Ovary (tissue), 9 donors: ENCODE measurements around the gene CD9. TPM values are rescaled to one million over a fixed set of nuclear protein-coding genes. Genes with fewer than 3 reads are reported as not detected.

Source experiments
- DNase-seq, 5 donors: peaks; one replicate each; pipeline ENCODE4 v3.0.0-alpha.2; 2019 to 2020
- H3K27ac ChIP-seq, 2 donors: fragments of 200-600 bp; one replicate each; pipeline versions ENCODE4 v1.5.1 to v1.8.0; 2019 to 2022
- H3K27me3 ChIP-seq: fragments of 200-600 bp; one replicate; pipeline ENCODE4 v1.8.0; 2022
- H3K36me3 ChIP-seq: fragments of 200-600 bp; sonication (generic); one replicate; pipeline ENCODE4 v1.5.1; 2019
- H3K4me1 ChIP-seq: one replicate; pipeline ENCODE4 v1.8.1; 2013; ENCODE audit warnings: mild to moderate bottlenecking, moderate library complexity; ENCODE audit not compliant: insufficient read depth
- H3K4me3 ChIP-seq: fragments of 200-600 bp; sonication (generic); one replicate; pipeline ENCODE4 v1.5.1; 2017
- H3K9me3 ChIP-seq, 2 donors: fragments of 200-600 bp in 1 of 2; sonication (generic) in 1 of 2; one replicate each; pipeline versions ENCODE4 v1.5.1 to v1.8.1; 2013 to 2019; ENCODE audit warnings: mild to moderate bottlenecking in 1 of 2, moderate library complexity in 1 of 2
- EP300 ChIP-seq: sonication (generic); formaldehyde crosslinking; IDR thresholded peaks from one replicate; pipeline ENCODE4 v1.6.1; 2017; ENCODE audit warnings: antibody characterized with exemption
- POLR2A ChIP-seq: fragments of 450-650 bp; IDR thresholded peaks from one replicate; pipeline ENCODE4 v1.6.1; 2017; ENCODE audit warnings: antibody characterized with exemption, mild to moderate bottlenecking, moderate library complexity
- WGBS, 3 donors: extraction: QIAGEN DNeasy Blood & Tissue Kit in 1 of 3; methylation state at CpG; one replicate each; pipeline versions ENCODE4 v1.1.5 to v1.1.7; 2013 to 2017; 5-methylcytosine and 5-hydroxymethylcytosine counted together
- intact Hi-C, 4 donors: fragments of 100-400 bp; cut with DNase I; formaldehyde crosslinking; loops; one replicate each; pipeline versions ENCODE4 v1.11.0 to v1.15.1; 2022 to 2023
- polyA plus RNA-seq, 2 donors: library from polyadenylated mRNA; stranded (reverse); fragments of 200-250 nt in 1 of 2; fragments of 350-450 nt in 1 of 2; fragmentation: Illumina TruSeq in 1 of 2; extraction: RNeasy Lipid Tissue Mini Kit (QIAGEN cat#74804) in 1 of 2; gene quantifications; one replicate each; pipeline ENCODE4 v1.2.3, GENCODE V29; 2013 to 2014
- total RNA-seq, 7 donors: library from RNA; depleted of rRNA in 2 of 7; stranded (reverse); fragments of >200 nt in 2 of 7; fragmentation: NEBNext Ultra II Directional in 3 of 7; extraction: Animal tissue kit (Norgen Biotek cat#: 25700) in 3 of 7; gene quantifications; one replicate each; pipeline versions ENCODE4 v1.1.0 to v1.2.4, GENCODE V29; 2016 to 2023
- TF ChIP-seq, protein P1 (sequence below), 3 donors: fragments of 450-650 bp in 2 of 3; fragments of 200-600 bp in 1 of 3; IDR thresholded peaks; one replicate each; pipeline versions ENCODE4 v1.5.1 to v1.8.0; 2016 to 2022; ENCODE audit warnings: antibody characterized with exemption in 3 of 3, mild to moderate bottlenecking in 1 of 3
- donor health status: DM: no; HTN: no; CAD: no; lungs with moderate emphysema.
- donor health status: DM: no; HTN: no; CAD: no.
- donor health status: Bipolar disorder and iron deficiency.
- donor health status: DM: yes; HTN: yes; CAD: no.
- donor health status: DM: no; HTN: no; CAD: no.
- donor health status: DM: yes; HTN: yes; CAD: no.

CD9 gene
- total and polyA plus RNA-seq, 9 donors: 23.9 to 372 (median 60.7) TPM

DNA sequence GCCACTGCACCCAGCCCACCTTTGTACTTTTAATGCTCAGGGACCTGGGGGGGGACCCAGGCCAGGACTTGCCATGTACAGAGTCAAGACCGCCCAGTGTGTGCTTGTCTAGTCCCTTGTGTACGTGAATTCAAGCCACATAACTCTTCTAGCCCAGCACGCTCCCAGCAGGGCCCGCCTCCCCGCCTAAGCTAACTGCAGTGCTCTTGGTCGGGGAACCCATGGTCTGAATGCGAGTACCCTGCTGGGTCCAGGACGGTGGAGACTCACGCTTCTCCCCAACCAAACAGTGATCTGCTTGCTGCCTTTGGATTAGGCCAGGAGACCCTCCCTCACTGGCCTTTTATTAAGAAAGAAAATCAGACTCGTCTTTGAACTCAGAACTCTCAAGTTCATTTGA is 23.3 kb downstream of the CD9 start:
- H3K36me3 ChIP-seq: no peaks in the 10 kb centered on the region
- no peaks in the 10 kb centered on the region for H3K9me3 ChIP-seq
- H3K27ac ChIP-seq: no peak overlapping the region
- no peaks in the 10 kb centered on the region for H3K27me3 ChIP-seq
- 94 to 96% (median 95%) methylated on average over 10 of the region's 10 CpGs for WGBS, 3 donors
- peaks cover 3% of the 10 kb centered on the region for H3K4me1 ChIP-seq
- no peak for TF ChIP-seq EP300
- TF ChIP-seq POLR2A: no peak
- TF ChIP-seq, protein P1, sequence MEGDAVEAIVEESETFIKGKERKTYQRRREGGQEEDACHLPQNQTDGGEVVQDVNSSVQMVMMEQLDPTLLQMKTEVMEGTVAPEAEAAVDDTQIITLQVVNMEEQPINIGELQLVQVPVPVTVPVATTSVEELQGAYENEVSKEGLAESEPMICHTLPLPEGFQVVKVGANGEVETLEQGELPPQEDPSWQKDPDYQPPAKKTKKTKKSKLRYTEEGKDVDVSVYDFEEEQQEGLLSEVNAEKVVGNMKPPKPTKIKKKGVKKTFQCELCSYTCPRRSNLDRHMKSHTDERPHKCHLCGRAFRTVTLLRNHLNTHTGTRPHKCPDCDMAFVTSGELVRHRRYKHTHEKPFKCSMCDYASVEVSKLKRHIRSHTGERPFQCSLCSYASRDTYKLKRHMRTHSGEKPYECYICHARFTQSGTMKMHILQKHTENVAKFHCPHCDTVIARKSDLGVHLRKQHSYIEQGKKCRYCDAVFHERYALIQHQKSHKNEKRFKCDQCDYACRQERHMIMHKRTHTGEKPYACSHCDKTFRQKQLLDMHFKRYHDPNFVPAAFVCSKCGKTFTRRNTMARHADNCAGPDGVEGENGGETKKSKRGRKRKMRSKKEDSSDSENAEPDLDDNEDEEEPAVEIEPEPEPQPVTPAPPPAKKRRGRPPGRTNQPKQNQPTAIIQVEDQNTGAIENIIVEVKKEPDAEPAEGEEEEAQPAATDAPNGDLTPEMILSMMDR (IDR thresholded peaks at IDR 0.05): no peak
- no peak overlapping the region for H3K4me3 ChIP-seq
- no peak for DNase-seq
- intact Hi-C loops: no loop called here

DNA sequence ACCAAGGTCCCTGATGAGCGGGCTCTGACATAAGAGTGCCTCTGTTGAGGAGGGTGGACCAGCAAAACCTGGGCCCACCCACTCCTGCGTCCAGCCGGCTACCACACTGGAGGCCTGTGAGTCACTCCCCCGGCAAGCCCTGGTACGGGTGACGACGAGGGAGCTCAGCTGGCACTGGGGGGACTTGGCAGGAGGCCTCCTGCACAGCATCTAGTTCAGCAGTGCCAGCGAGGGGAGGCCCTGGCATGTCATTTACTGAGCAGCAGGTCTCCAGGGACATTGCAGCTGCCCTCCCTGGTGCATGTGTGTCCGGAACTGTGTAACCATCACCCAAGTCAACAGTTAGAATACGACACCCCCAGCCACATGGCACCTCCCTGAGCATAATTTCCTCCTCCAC is 24.4 kb downstream of the CD9 start:
- peaks cover 3% of the 10 kb centered on the region for H3K4me1 ChIP-seq

DNA sequence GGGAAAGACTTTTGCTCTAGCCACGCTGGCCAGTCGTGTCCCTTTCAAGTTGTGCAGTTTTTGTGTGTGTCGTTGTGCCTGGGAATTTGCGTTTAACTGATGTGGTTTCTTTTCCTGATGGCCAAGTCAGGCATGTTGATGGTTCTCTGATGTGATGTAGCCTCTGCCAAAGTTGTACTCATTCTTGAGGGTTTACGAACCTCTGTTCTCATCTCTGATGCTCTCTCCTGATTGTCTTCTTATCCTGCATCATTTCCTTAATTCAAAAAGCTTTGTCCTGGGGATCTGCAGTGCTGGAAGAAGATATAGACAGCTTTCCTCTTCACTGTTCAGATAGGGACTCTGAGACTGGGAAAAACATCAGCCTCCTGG is 25.4 kb downstream of the CD9 start:
- WGBS, 3 donors: 77 to 81% (median 79%) methylated on average over 5 of the region's 5 CpGs
- no peak for DNase-seq
- intact Hi-C loops: no loop called here
- Histone ChIP-seq H3K27me3 (no peaks in the 10 kb centered on the region), H3K4me1 (peaks cover 3% of the 10 kb centered on the region), H3K27ac (peak overlapping the region; percentile 59 to 83), H3K36me3 (no peaks in the 10 kb centered on the region), H3K4me3 (no peak overlapping the region), H3K9me3 (no peaks in the 10 kb centered on the region)
- TF ChIP-seq EP300 (no peak), POLR2A (no peak)
- TF ChIP-seq, protein P1 (IDR thresholded peaks at IDR 0.05): no peak

More for the DNA sequence above, 24.4 kb downstream of the CD9 start:
- Histone ChIP-seq H3K27me3 (no peaks in the 10 kb centered on the region), H3K27ac (no peak overlapping the region), H3K4me3 (no peak overlapping the region), H3K9me3 (no peaks in the 10 kb centered on the region), H3K36me3 (no peaks in the 10 kb centered on the region)
- WGBS, 3 donors: 75 to 84% (median 81%) methylated on average over 10 of the region's 10 CpGs
- peak in 2 of 5 donors; percentile 46 to 51 for DNase-seq
- intact Hi-C loops: no loop called here
- TF ChIP-seq, protein P1 (IDR thresholded peaks at IDR 0.05): no peak
- TF ChIP-seq POLR2A (no peak), EP300 (no peak)

DNA sequence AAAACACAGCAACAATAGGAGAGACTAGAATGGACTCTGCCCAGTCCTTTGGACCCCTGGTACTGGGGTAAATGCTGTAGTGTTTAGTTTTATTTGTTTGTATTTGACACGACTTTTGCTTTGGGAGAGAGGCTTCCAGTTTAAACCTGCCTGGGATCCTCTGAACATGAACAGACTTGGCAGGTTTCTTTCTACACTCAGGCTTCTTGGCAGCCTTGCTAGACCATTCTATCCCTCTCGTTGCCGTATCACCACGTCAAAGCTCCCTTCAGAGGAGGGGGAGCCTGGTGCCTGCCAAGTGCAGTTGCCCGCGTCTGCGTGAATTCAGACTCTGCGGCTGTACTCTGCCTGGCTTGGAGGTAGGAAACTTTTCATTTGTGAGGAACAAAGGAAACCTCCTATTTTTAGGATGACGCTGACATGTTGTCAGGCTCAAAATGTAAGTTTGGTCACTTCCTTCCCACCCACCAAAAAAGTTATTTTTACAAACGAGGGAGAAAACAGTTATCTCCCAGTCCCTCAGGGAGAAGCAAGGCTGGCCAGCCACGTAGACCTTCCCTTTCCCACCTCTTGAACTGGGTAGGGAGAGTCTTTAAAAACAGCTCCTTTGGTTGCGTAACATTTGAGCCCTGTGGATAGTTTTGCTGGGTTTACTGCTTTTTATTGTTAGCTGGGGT is 25.9 kb downstream of the CD9 start:
- Histone ChIP-seq H3K4me1 (peaks cover 3% of the 10 kb centered on the region), H3K4me3 (peak overlapping the region; percentile 5), H3K9me3 (no peaks in the 10 kb centered on the region), H3K27me3 (no peaks in the 10 kb centered on the region), H3K36me3 (no peaks in the 10 kb centered on the region), H3K27ac (peak overlapping the region; percentile 59 to 83)
- 1 to 4% (median 2%) methylated on average over 12 of the region's 12 CpGs for WGBS, 3 donors
- peak; percentile 85 to 88 (median 85) for DNase-seq
- TF ChIP-seq POLR2A (peak; percentile 45), EP300 (peak; percentile 13)
- TF ChIP-seq, protein P1 (IDR thresholded peaks at IDR 0.05): no peak
- intact Hi-C loops: no loop called here
